Ascending aorta (tissue), 2 donors: ENCODE data around the gene C5. TPM values are rescaled to one million over a fixed set of nuclear protein-coding genes. Genes with fewer than 3 reads are reported as not detected.

Experiments used
- DNase-seq, 2 donors: peaks; one replicate each; pipeline ENCODE4 v3.0.0-alpha.2; 2019; ENCODE audit warnings: low spot score in 2 of 2
- H3K27ac ChIP-seq, 2 donors: fragments of 200-600 bp; sonication (generic); one replicate each; pipeline ENCODE4 v1.5.1; 2016 to 2017; ENCODE audit warnings: mild to moderate bottlenecking in 1 of 2
- H3K27me3 ChIP-seq: fragments of 200-600 bp; sonication (generic); one replicate; pipeline ENCODE4 v1.5.1; 2017
- H3K36me3 ChIP-seq, 2 donors: fragments of 200-600 bp; sonication (generic); one replicate each; pipeline ENCODE4 v1.5.1; 2016
- H3K4me1 ChIP-seq, 2 donors: fragments of 200-600 bp; sonication (generic); one replicate each; pipeline ENCODE4 v1.5.1; 2016 to 2017; ENCODE audit warnings: mild to moderate bottlenecking in 1 of 2
- H3K4me3 ChIP-seq, 2 donors: fragments of 200-600 bp; sonication (generic); one replicate each; pipeline ENCODE4 v1.5.1; 2016 to 2017; ENCODE audit warnings: mild to moderate bottlenecking in 1 of 2
- H3K9me3 ChIP-seq, 2 donors: fragments of 200-600 bp; sonication (generic); one replicate each; pipeline ENCODE4 v1.5.1; 2016
- CTCF ChIP-seq, 3 experiments: fragments of 200-600 bp in 2 of 3; fragments of 450-650 bp in 1 of 3; sonication (generic) in 2 of 3; IDR thresholded peaks; one replicate each; pipeline ENCODE4 v1.5.1; 2016 to 2019; ENCODE audit warnings: antibody characterized with exemption in 3 of 3, mild to moderate bottlenecking in 1 of 3, moderate library complexity in 1 of 3
- intact Hi-C: fragments of 100-400 bp; cut with DNase I; formaldehyde crosslinking; loops from one replicate; pipeline ENCODE4 v1.15.1; 2023
- total RNA-seq: library from RNA; depleted of rRNA; stranded (reverse); fragments of >200 nt; gene quantifications from one replicate; pipeline ENCODE4 v1.1.0, GENCODE V29; 2016

The C5 gene
- total RNA-seq, 1 donor from 2014 or later = 1.5 TPM

GRCh38 chr9:120924698-120925534 is 125.2 kb downstream of the C5 start:
- H3K27ac ChIP-seq = peak overlapping the region; percentile 97 to 98
- no peak for DNase-seq
- H3K36me3 ChIP-seq = no peaks in the 10 kb centered on the region
- H3K4me3 ChIP-seq = peak overlapping the region in 1 of 2 donors; percentile 56
- H3K9me3 ChIP-seq = no peaks in the 10 kb centered on the region
- no peak for TF ChIP-seq CTCF (IDR thresholded peaks at IDR 0.05)
- intact Hi-C loops = no loop called here
- no peaks in the 10 kb centered on the region for H3K27me3 ChIP-seq
- H3K4me1 ChIP-seq = peaks cover 18 to 73% of the 10 kb centered on the region in 2 donors

GRCh38 chr9:120923620-120924328 is 126.3 kb downstream of the C5 start:
- Histone ChIP-seq H3K9me3 (no peaks in the 10 kb centered on the region), H3K4me3 (peak overlapping the region in 1 of 2 donors; percentile 39), H3K27ac (peak overlapping the region; percentile 97 to 98), H3K4me1 (peaks cover 24 to 74% of the 10 kb centered on the region in 2 donors), H3K36me3 (no peaks in the 10 kb centered on the region), H3K27me3 (no peaks in the 10 kb centered on the region)
- TF ChIP-seq CTCF (IDR thresholded peaks at IDR 0.05) = no peak
- intact Hi-C loops = no loop called here
- DNase-seq = no peak

- Histone ChIP-seq H3K4me3 (no peak overlapping the region), H3K27me3 (no peaks in the 10 kb centered on the region), H3K9me3 (no peaks in the 10 kb centered on the region), H3K27ac (peak overlapping the region; percentile 97 to 98), H3K4me1 (peaks cover 27 to 72% of the 10 kb centered on the region in 2 donors), H3K36me3 (no peaks in the 10 kb centered on the region)
- TF ChIP-seq CTCF (IDR thresholded peaks at IDR 0.05) = no peak
- DNase-seq = no peak
- intact Hi-C loops = no loop called here
Measured at GRCh38 chr9:120922404-120923195, 127.5 kb downstream of the C5 start.

- Histone ChIP-seq H3K4me3 (peak overlapping the region in 1 of 2 donors; percentile 29), H3K9me3 (no peaks in the 10 kb centered on the region), H3K27ac (peak overlapping the region; percentile 97 to 98), H3K4me1 (peaks cover 27 to 73% of the 10 kb centered on the region in 2 donors), H3K27me3 (no peaks in the 10 kb centered on the region), H3K36me3 (no peaks in the 10 kb centered on the region)
- no peak for TF ChIP-seq CTCF (IDR thresholded peaks at IDR 0.05)
- no peak for DNase-seq
- intact Hi-C loops = no loop called here
Measured at GRCh38 chr9:120921661-120922181, 128.4 kb downstream of the C5 start.

GRCh38 chr9:120920806-120921178 is 129.3 kb downstream of the C5 start:
- TF ChIP-seq CTCF (IDR thresholded peaks at IDR 0.05) = no peak
- DNase-seq = no peak
- Histone ChIP-seq H3K27ac (peak overlapping the region; percentile 97 to 98), H3K27me3 (no peaks in the 10 kb centered on the region), H3K4me3 (no peak overlapping the region), H3K36me3 (no peaks in the 10 kb centered on the region), H3K9me3 (no peaks in the 10 kb centered on the region), H3K4me1 (peaks cover 31 to 74% of the 10 kb centered on the region in 2 donors)
- intact Hi-C loops = no loop called here
